Endodermal cell (in vitro differentiated cells): ENCODE measurements around the gene COL1A2. TPM values are rescaled to one million over a fixed set of nuclear protein-coding genes. Genes with fewer than 3 reads are reported as not detected.

Experiments
- DNase-seq: peaks from one replicate; pipeline ENCODE4 v3.0.0-alpha.2; 2017
- H3K27ac ChIP-seq: 2 replicates; pipeline ENCODE4 v1.5.1; 2013; ENCODE audit warnings: mild to moderate bottlenecking, low read depth, low read length, moderate library complexity
- H3K27me3 ChIP-seq: 2 replicates; pipeline ENCODE4 v1.6.1; 2013; ENCODE audit warnings: mild to moderate bottlenecking, low read length, moderate library complexity; ENCODE audit not compliant: insufficient read depth, control insufficient read depth, poor library complexity, severe bottlenecking
- H3K36me3 ChIP-seq: 2 replicates; pipeline ENCODE4 v1.7.0; 2013; ENCODE audit warnings: mild to moderate bottlenecking, low read length, moderate library complexity; ENCODE audit not compliant: control insufficient read depth, insufficient read depth
- H3K4me1 ChIP-seq: one replicate; pipeline ENCODE4 v1.7.0; 2013; ENCODE audit warnings: low read length; ENCODE audit not compliant: control insufficient read depth, insufficient read depth
- H3K4me3 ChIP-seq: 2 replicates; pipeline ENCODE4 v1.5.1; 2013; ENCODE audit warnings: mild to moderate bottlenecking, low read length, moderate library complexity
- H3K9ac ChIP-seq: 2 replicates; pipeline ENCODE4 v1.6.1; 2013; ENCODE audit warnings: mild to moderate bottlenecking, low read length, moderate library complexity; ENCODE audit not compliant: poor library complexity, severe bottlenecking; ENCODE audit errors: extremely low read depth
- H3K9me3 ChIP-seq: 2 replicates; pipeline ENCODE4 v1.6.1; 2013; ENCODE audit warnings: mild to moderate bottlenecking, low read length, moderate library complexity; ENCODE audit not compliant: control insufficient read depth
- H3K27ac Mint-ChIP-seq: 2 replicates; pipeline ENCODE4 v1.8.0; 2020; ENCODE audit warnings: mixed read lengths
- H3K27me3 Mint-ChIP-seq: 2 replicates; pipeline ENCODE4 v1.8.0; 2021; ENCODE audit warnings: mild to moderate bottlenecking, mixed read lengths; ENCODE audit not compliant: insufficient read depth
- H3K36me3 Mint-ChIP-seq: 2 replicates; pipeline ENCODE4 v1.8.0; 2020; ENCODE audit warnings: low read depth, mixed read lengths
- H3K4me1 Mint-ChIP-seq: 2 replicates; pipeline ENCODE4 v1.8.0; 2020; ENCODE audit warnings: mixed read lengths
- H3K4me3 Mint-ChIP-seq: 2 replicates; pipeline ENCODE4 v1.8.0; 2020; ENCODE audit warnings: mild to moderate bottlenecking, moderate library complexity, mixed read lengths
- H3K9me3 Mint-ChIP-seq: 2 replicates; pipeline ENCODE4 v1.8.0; 2020; ENCODE audit warnings: mild to moderate bottlenecking, mixed read lengths
- WGBS, 2 experiments: methylation state at CpG; one replicate each; pipeline versions ENCODE4 v1.1.5 to v1.1.7; 2013; ENCODE audit warnings: missing lambda C conversion rate in 2 of 2, mixed read lengths in 1 of 2; ENCODE audit not compliant: insufficient coverage in 1 of 2, insufficient read length in 1 of 2; 5-methylcytosine and 5-hydroxymethylcytosine counted together
- long read RNA-seq, 4 experiments: library from polyadenylated mRNA in 2 of 4; library from RNA in 1 of 4; library from capped mRNA in 1 of 4; stranded (forward) in 3 of 4; unstranded in 1 of 4; transcript quantifications; one replicate each; pipeline ENCODE4 v2.0.0, GENCODE V29; 2020 to 2021; ENCODE audit warnings: inconsistent platforms in 1 of 4
- polyA plus RNA-seq, 2 experiments: library from polyadenylated mRNA; stranded (reverse); fragments of 50-300 nt; gene quantifications; one replicate each; pipeline ENCODE4 v1.2.3, GENCODE V29; 2013
- total RNA-seq, 2 donors: library from RNA; stranded (reverse); fragmentation: NEBNext Ultra II Directional in 1 of 2; extraction: Animal tissue kit (Norgen Biotek cat#: 25700) in 1 of 2; gene quantifications; 2 replicates in 1 of 2; 3 replicates in 1 of 2; pipeline ENCODE4 v1.2.1, GENCODE V29; 2021
- TF ChIP-seq, protein P1 (sequence below): fragments of 200-600 bp; sonication (generic); conservative IDR thresholded peaks from 2 replicates; pipeline ENCODE4 v1.5.0; 2021; ENCODE audit warnings: antibody characterized with exemption, mild to moderate bottlenecking

Gene COL1A2
- 10 to 100 TPM; 42.2 to 99.7 TPM for total RNA-seq
- 251 TPM for polyA plus RNA-seq (2013, experiment 1 of 2)
- 245 TPM for polyA plus RNA-seq (2013, experiment 2 of 2)
- long read RNA-seq, experiment 1, partial matches to known transcripts, result 10 of 27 reads
- long read RNA-seq, experiment 1, other reads (novel, unspliced or antisense), result 15 of 27 reads
- long read RNA-seq, experiment 2, partial matches to known transcripts, result 77 of 219 reads
- long read RNA-seq, experiment 2, other reads (novel, unspliced or antisense), result 140 of 219 reads
- long read RNA-seq, experiment 3, partial matches to known transcripts, result 194 of 211 reads
- long read RNA-seq, experiment 3, other reads (novel, unspliced or antisense), result 17 of 211 reads
- long read RNA-seq, experiment 4, partial matches to known transcripts, result 5 of 6 reads
- long read RNA-seq, experiment 4, other reads (novel, unspliced or antisense), result 0 of 6 reads

DNA sequence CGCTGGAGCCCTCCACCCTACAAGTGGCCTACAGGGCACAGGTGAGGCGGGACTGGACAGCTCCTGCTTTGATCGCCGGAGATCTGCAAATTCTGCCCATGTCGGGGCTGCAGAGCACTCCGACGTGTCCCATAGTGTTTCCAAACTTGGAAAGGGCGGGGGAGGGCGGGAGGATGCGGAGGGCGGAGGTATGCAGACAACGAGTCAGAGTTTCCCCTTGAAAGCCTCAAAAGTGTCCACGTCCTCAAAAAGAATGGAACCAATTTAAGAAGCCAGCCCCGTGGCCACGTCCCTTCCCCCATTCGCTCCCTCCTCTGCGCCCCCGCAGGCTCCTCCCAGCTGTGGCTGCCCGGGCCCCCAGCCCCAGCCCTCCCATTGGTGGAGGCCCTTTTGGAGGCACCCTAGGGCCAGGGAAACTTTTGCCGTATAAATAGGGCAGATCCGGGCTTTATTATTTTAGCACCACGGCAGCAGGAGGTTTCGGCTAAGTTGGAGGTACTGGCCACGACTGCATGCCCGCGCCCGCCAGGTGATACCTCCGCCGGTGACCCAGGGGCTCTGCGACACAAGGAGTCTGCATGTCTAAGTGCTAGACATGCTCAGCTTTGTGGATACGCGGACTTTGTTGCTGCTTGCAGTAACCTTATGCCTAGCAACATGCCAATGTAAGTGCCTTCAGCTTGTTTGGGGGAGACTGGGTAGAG is at the start of gene COL1A2:
TSS of gene COL1A2 (plus strand) at position 459 of the 704 bp plus-strand sequence. CDS start at position 596, 137 bp downstream.
- WGBS, 2 experiments, result 13 to 14% methylated on average over 26 to 32 of the region's 32 CpGs
- peak within 1 kb of the TSS; percentile 67 for H3K27ac ChIP-seq

GRCh38 chr7:94345907-94346306 is 48.8 kb upstream of the COL1A2 start:
- H3K4me1 ChIP-seq, result peaks cover 10% of the 10 kb centered on the region
- Mint-ChIP-seq H3K36me3 (no peaks in the 10 kb centered on the region), H3K9me3 (no peaks in the 10 kb centered on the region), H3K27ac (no peak overlapping the region), H3K27me3 (peaks cover 39% of the 10 kb centered on the region), H3K4me1 (peaks cover 35% of the 10 kb centered on the region), H3K4me3 (no peak overlapping the region)
- H3K4me3 ChIP-seq, result no peak overlapping the region
- no peak overlapping the region for H3K9ac ChIP-seq
- H3K9me3 ChIP-seq, result no peaks in the 10 kb centered on the region
- no peaks in the 10 kb centered on the region for H3K36me3 ChIP-seq
- H3K27me3 ChIP-seq, result peaks cover 60% of the 10 kb centered on the region
- peak; percentile 50 for DNase-seq
- TF ChIP-seq, protein P1, sequence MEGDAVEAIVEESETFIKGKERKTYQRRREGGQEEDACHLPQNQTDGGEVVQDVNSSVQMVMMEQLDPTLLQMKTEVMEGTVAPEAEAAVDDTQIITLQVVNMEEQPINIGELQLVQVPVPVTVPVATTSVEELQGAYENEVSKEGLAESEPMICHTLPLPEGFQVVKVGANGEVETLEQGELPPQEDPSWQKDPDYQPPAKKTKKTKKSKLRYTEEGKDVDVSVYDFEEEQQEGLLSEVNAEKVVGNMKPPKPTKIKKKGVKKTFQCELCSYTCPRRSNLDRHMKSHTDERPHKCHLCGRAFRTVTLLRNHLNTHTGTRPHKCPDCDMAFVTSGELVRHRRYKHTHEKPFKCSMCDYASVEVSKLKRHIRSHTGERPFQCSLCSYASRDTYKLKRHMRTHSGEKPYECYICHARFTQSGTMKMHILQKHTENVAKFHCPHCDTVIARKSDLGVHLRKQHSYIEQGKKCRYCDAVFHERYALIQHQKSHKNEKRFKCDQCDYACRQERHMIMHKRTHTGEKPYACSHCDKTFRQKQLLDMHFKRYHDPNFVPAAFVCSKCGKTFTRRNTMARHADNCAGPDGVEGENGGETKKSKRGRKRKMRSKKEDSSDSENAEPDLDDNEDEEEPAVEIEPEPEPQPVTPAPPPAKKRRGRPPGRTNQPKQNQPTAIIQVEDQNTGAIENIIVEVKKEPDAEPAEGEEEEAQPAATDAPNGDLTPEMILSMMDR, result no peak
- no peak overlapping the region for H3K27ac ChIP-seq

More for the DNA sequence above, at the start of gene COL1A2:
- H3K9me3 ChIP-seq, result no peaks in the 10 kb centered on the region
- Mint-ChIP-seq H3K4me3 (peak within 1 kb of the TSS; percentile 67), H3K36me3 (no peaks in the 10 kb centered on the region), H3K4me1 (peaks cover 27% of the 10 kb centered on the region), H3K27me3 (peaks cover 16% of the 10 kb centered on the region), H3K9me3 (no peaks in the 10 kb centered on the region), H3K27ac (peak within 1 kb of the TSS; percentile 91)
- peak within 1 kb of the TSS; percentile 72 for H3K4me3 ChIP-seq
- no peak within 1 kb of the TSS for H3K9ac ChIP-seq
- H3K4me1 ChIP-seq, result peaks cover 10% of the 10 kb centered on the region
- peaks cover 12% of the 10 kb centered on the region for H3K27me3 ChIP-seq
- no peaks in the 10 kb centered on the region for H3K36me3 ChIP-seq
- TF ChIP-seq, protein P1, result no peak
- DNase-seq, result peak; percentile 90

DNA sequence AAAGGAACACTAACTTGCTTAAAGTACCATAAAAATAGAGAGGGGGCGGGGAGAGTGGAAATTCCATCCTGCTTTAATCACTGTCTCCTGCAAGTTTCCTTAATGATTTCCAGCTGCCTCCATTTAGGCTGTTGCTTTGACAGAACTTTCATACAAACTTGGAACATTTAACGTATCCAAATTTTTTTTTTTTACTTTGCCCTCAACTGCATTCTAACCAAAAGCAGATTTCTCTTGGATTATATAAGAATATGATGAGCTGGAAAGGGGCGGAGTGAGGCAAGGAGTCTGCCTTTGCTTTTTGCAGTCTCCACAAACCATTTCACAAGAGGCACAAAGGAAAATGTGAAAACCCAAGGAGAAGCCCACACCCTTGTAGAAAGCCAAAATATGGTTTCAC is 46.6 kb upstream of the COL1A2 start:
- peaks cover 40% of the 10 kb centered on the region for H3K4me1 Mint-ChIP-seq
- no peak overlapping the region for H3K4me3 Mint-ChIP-seq
- no peak overlapping the region for H3K27ac Mint-ChIP-seq

More for the DNA sequence above, 46.6 kb upstream of the COL1A2 start:
- DNase-seq, result no peak
- peaks cover 38% of the 10 kb centered on the region for H3K27me3 ChIP-seq
- no peak overlapping the region for H3K9ac ChIP-seq
- Mint-ChIP-seq H3K27me3 (peaks cover 22% of the 10 kb centered on the region), H3K36me3 (no peaks in the 10 kb centered on the region), H3K9me3 (no peaks in the 10 kb centered on the region)
- no peak overlapping the region for H3K4me3 ChIP-seq
- peaks cover 10% of the 10 kb centered on the region for H3K4me1 ChIP-seq
- 63 to 71% methylated on average over 1 to 3 of the region's 3 CpGs for WGBS, 2 experiments
- no peak overlapping the region for H3K27ac ChIP-seq
- TF ChIP-seq, protein P1, result no peak
- no peaks in the 10 kb centered on the region for H3K9me3 ChIP-seq
- H3K36me3 ChIP-seq, result no peaks in the 10 kb centered on the region
